GM18498 (cell line): ENCODE data around the gene SLC35F3.
"Not testable (repeated sequence)": the region's sequence is repeated elsewhere in the genome, so short reads cannot be mapped to it uniquely, and the experiment has no call there.

Source experiments
- ATAC-seq: cut with Tn5 transposase; IDR thresholded peaks from one replicate; pipeline ENCODE4 v1.9.1; 2021; ENCODE audit warnings: mild to moderate bottlenecking, moderate library complexity; ENCODE audit not compliant: unreplicated experiment

Gene SLC35F3

GRCh38 chr1:234176000-234176399 lies 271.5 kb downstream of the SLC35F3 start:
- no peak for ATAC-seq

- ATAC-seq: not testable (repeated sequence)
These were observed 272.4 kb downstream of the SLC35F3 start for GRCh38 chr1:234176847-234177246.

- no peak for ATAC-seq
These were observed 281.0 kb downstream of the SLC35F3 start for GRCh38 chr1:234185438-234185837.

- ATAC-seq: no peak
These were observed 281.7 kb downstream of the SLC35F3 start for GRCh38 chr1:234186037-234186688.

GRCh38 chr1:234188454-234188792 lies 283.9 kb downstream of the SLC35F3 start:
- no peak for ATAC-seq

GRCh38 chr1:234197839-234198238 lies 293.4 kb downstream of the SLC35F3 start:
- ATAC-seq: no peak

GRCh38 chr1:234199476-234200127 lies 295.1 kb downstream of the SLC35F3 start:
- no peak for ATAC-seq

- ATAC-seq: no peak
These were observed 296.1 kb downstream of the SLC35F3 start for GRCh38 chr1:234200566-234200965.

- ATAC-seq: no peak
These were observed 297.1 kb downstream of the SLC35F3 start for GRCh38 chr1:234201600-234201999.

- ATAC-seq: no peak
These were observed 301.5 kb downstream of the SLC35F3 start for GRCh38 chr1:234205966-234206365.

GRCh38 chr1:234206651-234207284 lies 302.3 kb downstream of the SLC35F3 start:
- no peak for ATAC-seq

- ATAC-seq: no peak
These were observed 303.9 kb downstream of the SLC35F3 start for GRCh38 chr1:234208351-234208750.

- no peak for ATAC-seq
These were observed 304.3 kb downstream of the SLC35F3 start for GRCh38 chr1:234208791-234209190.

GRCh38 chr1:234210429-234210828 lies 306.0 kb downstream of the SLC35F3 start:
- ATAC-seq: not testable (repeated sequence)

- not testable (repeated sequence) for ATAC-seq
These were observed 307.4 kb downstream of the SLC35F3 start for GRCh38 chr1:234211855-234212254.

- ATAC-seq: peak; percentile 43
These were observed 308.5 kb downstream of the SLC35F3 start for GRCh38 chr1:234212764-234213657.

- ATAC-seq: no peak
These were observed 309.2 kb downstream of the SLC35F3 start for GRCh38 chr1:234213658-234214128.

GRCh38 chr1:234214129-234214910 lies 309.8 kb downstream of the SLC35F3 start:
- peak; percentile 59 for ATAC-seq

- peak; percentile 6 for ATAC-seq
These were observed 310.7 kb downstream of the SLC35F3 start for GRCh38 chr1:234214911-234215892.
